K562 (cell line): Measurements from ENCODE around the gene PABPC1L. TPM values are rescaled to one million over a fixed set of nuclear protein-coding genes. Genes with fewer than 3 reads are reported as not detected.

ENCODE experiments used
- ARID2 ChIP-seq: fragments of 450-650 bp; IDR thresholded peaks from 2 replicates; pipeline ENCODE4 v1.6.1; 2017; ENCODE audit warnings: antibody characterized with exemption, mild to moderate bottlenecking
- CBX5 ChIP-seq: IDR thresholded peaks from 2 replicates; pipeline ENCODE4 v1.6.1; 2014; ENCODE audit warnings: low read depth, borderline replicate concordance
- EGR1 ChIP-seq: fragments of 450-650 bp; conservative IDR thresholded peaks from 2 replicates; pipeline ENCODE4 v1.6.1; 2017; ENCODE audit warnings: mild to moderate bottlenecking
- FOXK2 ChIP-seq, 2 experiments: fragments of 450-650 bp; IDR thresholded peaks in 1 of 2; conservative IDR thresholded peaks in 1 of 2; 2 replicates each; pipeline ENCODE4 v1.6.1; 2016; ENCODE audit warnings: low read depth in 2 of 2, mild to moderate bottlenecking in 1 of 2
- HDAC8 ChIP-seq: fragments of 450-650 bp; IDR thresholded peaks from 2 replicates; pipeline ENCODE4 v1.6.1; 2016; ENCODE audit warnings: mild to moderate bottlenecking, missing genetic modification characterization, moderate library complexity, missing compliant biosample characterization
- RBM39 ChIP-seq: fragments of 200-400 bp; formaldehyde crosslinking; optimal IDR thresholded peaks from 2 replicates; pipeline ENCODE3; 2018; ENCODE audit warnings: low read depth, low read length
- SRSF3 ChIP-seq: fragments of 200-400 bp; formaldehyde crosslinking; IDR thresholded peaks from 2 replicates; pipeline ENCODE4 v1.6.1; 2016; ENCODE audit warnings: mild to moderate bottlenecking, low read length, moderate library complexity; ENCODE audit not compliant: insufficient read depth
- ZNF785 ChIP-seq: fragments of 250-450 bp; sonication (Bioruptor Pico); IDR thresholded peaks from 2 replicates; pipeline ENCODE4 v1.4.0; 2020; ENCODE audit warnings: mild to moderate bottlenecking
- polyA plus RNA-seq, 8 experiments: library from polyadenylated mRNA; depleted of rRNA in 4 of 8; stranded (reverse) in 5 of 8; unstranded in 3 of 8; fragments of >200 nt; fragmentation: Nextera tagmentation in 2 of 8; fragmentation: Illumina TruSeq in 1 of 8; extraction: Ambion mirVana in 2 of 8; extraction: Trizol in 1 of 8; gene quantifications; 2 replicates each; pipeline versions ENCODE4 v1.2.1 to v1.2.3, GENCODE V29; 2011 to 2014; ENCODE audit warnings: inconsistent platforms in 1 of 8, missing spikeins in 1 of 8
- total RNA-seq, 7 experiments: library from RNA; depleted of rRNA in 6 of 7; stranded (reverse); fragments of >200 nt in 6 of 7; fragmentation: Illumina TruSeq in 2 of 7; extraction: Trizol in 2 of 7; gene quantifications; 2 replicates each; pipeline versions ENCODE4 v1.2.1 to v1.2.3, GENCODE V29; 2011 to 2021; ENCODE audit warnings: low replicate concordance in 1 of 7
- TF ChIP-seq, protein P1 (sequence below): sonication (generic); formaldehyde crosslinking; IDR thresholded peaks from 2 replicates; pipeline ENCODE4 v1.8.0; 2022; ENCODE audit warnings: mild to moderate bottlenecking, missing genetic modification reagents
- TF ChIP-seq, protein P2 (sequence below): sonication (generic); IDR thresholded peaks from 2 replicates; pipeline ENCODE4 v1.6.1; 2016
- TF ChIP-seq, protein P3 (sequence below): fragments of 450-650 bp; IDR thresholded peaks from 2 replicates; pipeline ENCODE4 v1.6.1; 2018; ENCODE audit not compliant: partially characterized antibody

Gene PABPC1L
- total and polyA plus RNA-seq, 9 of the 15 experiments (the other 6 are each of a cell fraction or from before 2014, with no cell fraction given): 6.0 to 90.3 (median 15.8) TPM

- TF ChIP-seq, protein P1, sequence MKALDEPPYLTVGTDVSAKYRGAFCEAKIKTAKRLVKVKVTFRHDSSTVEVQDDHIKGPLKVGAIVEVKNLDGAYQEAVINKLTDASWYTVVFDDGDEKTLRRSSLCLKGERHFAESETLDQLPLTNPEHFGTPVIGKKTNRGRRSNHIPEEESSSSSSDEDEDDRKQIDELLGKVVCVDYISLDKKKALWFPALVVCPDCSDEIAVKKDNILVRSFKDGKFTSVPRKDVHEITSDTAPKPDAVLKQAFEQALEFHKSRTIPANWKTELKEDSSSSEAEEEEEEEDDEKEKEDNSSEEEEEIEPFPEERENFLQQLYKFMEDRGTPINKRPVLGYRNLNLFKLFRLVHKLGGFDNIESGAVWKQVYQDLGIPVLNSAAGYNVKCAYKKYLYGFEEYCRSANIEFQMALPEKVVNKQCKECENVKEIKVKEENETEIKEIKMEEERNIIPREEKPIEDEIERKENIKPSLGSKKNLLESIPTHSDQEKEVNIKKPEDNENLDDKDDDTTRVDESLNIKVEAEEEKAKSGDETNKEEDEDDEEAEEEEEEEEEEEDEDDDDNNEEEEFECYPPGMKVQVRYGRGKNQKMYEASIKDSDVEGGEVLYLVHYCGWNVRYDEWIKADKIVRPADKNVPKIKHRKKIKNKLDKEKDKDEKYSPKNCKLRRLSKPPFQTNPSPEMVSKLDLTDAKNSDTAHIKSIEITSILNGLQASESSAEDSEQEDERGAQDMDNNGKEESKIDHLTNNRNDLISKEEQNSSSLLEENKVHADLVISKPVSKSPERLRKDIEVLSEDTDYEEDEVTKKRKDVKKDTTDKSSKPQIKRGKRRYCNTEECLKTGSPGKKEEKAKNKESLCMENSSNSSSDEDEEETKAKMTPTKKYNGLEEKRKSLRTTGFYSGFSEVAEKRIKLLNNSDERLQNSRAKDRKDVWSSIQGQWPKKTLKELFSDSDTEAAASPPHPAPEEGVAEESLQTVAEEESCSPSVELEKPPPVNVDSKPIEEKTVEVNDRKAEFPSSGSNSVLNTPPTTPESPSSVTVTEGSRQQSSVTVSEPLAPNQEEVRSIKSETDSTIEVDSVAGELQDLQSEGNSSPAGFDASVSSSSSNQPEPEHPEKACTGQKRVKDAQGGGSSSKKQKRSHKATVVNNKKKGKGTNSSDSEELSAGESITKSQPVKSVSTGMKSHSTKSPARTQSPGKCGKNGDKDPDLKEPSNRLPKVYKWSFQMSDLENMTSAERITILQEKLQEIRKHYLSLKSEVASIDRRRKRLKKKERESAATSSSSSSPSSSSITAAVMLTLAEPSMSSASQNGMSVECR (CRISPR knock-in tag): 0 out of 2 replicates have a peak, but pooled peaks have one; percentile 12
- TF ChIP-seq HDAC8 (tag) (no peak), EGR1 (peak; percentile 88), ZNF785 (CRISPR knock-in tag) (no peak), CBX5 (no peak), ARID2 (peak; percentile 46; the same call in 1 of the 2 replicates), FOXK2 (conservative IDR thresholded peaks at IDR 0.05 in 1 of 2, IDR thresholded peaks at IDR 0.05 in 1 of 2; ENCODE audit: low read depth in 2 of 2) (peak in 1 of 2 experiments; percentile 60; a peak in 2 of 4 replicates), SRSF3 (no peak), RBM39 (peak; percentile 39)
- TF ChIP-seq, protein P2, sequence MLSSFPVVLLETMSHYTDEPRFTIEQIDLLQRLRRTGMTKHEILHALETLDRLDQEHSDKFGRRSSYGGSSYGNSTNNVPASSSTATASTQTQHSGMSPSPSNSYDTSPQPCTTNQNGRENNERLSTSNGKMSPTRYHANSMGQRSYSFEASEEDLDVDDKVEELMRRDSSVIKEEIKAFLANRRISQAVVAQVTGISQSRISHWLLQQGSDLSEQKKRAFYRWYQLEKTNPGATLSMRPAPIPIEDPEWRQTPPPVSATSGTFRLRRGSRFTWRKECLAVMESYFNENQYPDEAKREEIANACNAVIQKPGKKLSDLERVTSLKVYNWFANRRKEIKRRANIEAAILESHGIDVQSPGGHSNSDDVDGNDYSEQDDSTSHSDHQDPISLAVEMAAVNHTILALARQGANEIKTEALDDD: peak; percentile 59; the same call in 1 of the 2 replicates
- TF ChIP-seq, protein P3, sequence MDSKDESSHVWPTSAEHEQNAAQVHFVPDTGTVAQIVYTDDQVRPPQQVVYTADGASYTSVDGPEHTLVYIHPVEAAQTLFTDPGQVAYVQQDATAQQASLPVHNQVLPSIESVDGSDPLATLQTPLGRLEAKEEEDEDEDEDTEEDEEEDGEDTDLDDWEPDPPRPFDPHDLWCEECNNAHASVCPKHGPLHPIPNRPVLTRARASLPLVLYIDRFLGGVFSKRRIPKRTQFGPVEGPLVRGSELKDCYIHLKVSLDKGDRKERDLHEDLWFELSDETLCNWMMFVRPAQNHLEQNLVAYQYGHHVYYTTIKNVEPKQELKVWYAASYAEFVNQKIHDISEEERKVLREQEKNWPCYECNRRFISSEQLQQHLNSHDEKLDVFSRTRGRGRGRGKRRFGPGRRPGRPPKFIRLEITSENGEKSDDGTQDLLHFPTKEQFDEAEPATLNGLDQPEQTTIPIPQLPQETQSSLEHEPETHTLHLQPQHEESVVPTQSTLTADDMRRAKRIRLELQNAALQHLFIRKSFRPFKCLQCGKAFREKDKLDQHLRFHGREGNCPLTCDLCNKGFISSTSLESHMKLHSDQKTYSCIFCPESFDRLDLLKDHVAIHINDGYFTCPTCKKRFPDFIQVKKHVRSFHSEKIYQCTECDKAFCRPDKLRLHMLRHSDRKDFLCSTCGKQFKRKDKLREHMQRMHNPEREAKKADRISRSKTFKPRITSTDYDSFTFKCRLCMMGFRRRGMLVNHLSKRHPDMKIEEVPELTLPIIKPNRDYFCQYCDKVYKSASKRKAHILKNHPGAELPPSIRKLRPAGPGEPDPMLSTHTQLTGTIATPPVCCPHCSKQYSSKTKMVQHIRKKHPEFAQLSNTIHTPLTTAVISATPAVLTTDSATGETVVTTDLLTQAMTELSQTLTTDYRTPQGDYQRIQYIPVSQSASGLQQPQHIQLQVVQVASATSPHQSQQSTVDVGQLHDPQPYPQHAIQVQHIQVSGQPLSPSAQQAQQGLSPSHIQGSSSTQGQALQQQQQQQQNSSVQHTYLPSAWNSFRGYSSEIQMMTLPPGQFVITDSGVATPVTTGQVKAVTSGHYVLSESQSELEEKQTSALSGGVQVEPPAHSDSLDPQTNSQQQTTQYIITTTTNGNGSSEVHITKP: peak; percentile 70
Measured at GRCh38 chr20:44959638-44960102, 49.8 kb downstream of the PABPC1L start (continued).
